ENCODE measurements around the gene PRDX5. TPM values are rescaled to one million over a fixed set of nuclear protein-coding genes. Genes with fewer than 3 reads are reported as not detected.

The PRDX5 gene
- total RNA-seq, 1 donor: 245 TPM

DNA sequence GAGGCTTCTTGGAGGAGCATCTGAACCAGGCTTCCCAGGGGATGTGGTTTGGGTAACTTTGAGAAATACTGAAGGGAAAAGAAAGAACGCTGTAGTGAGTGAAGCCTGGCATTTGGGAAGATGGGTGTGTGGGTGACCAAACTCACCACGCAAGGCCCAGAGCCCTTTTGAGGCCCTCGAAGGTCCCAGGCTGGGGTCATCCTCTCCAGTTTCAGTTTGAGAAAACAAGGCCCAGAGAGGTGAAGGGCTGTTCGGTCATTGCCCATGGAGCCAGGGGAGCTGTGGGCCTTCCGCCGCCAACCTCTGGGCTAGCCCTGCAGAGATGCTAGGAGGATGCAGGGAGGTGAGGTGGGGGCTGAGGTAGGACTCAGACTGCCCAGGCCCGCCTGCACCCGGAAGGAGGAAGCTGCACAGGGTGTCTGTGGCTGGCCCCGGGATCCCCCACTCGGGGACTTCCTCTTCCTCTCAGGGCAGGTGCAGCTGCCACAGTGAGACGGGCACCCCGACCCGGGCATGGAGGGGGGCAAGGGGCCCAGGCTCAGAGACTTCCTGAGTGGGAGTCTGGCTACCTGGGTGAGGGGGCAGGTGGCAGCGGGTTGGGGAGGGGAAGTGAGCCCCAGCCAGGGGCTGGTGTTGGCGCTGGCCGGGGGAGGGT, 22.0 kb downstream of the PRDX5 start, which contains the start of gene CCDC88B:
CCDC88B (plus strand) TSS at position 451 of the 655 bp plus-strand sequence; CDS start at position 514, 63 bp downstream.
- Histone ChIP-seq H3K4me2 (ENCODE audit: insufficient read depth, low read length) (no peak within 1 kb of the TSS), H3K27me3 (ENCODE audit: insufficient read depth, low read length) (no peaks in the 10 kb centered on the region), H3K4me3 (ENCODE audit: insufficient read depth, low read length) (no peak within 1 kb of the TSS), H3K27ac (ENCODE audit: low read depth, low read length) (no peak within 1 kb of the TSS), H3K4me1 (ENCODE audit: insufficient read depth, low read length) (peaks cover 11% of the 10 kb centered on the region), H2AFZ (ENCODE audit: low read length) (no peak within 1 kb of the TSS), H3K36me3 (ENCODE audit: insufficient read depth, low read length) (no peaks in the 10 kb centered on the region), H4K20me1 (ENCODE audit: insufficient read depth, low read length) (no peaks in the 10 kb centered on the region), H3K9me3 (ENCODE audit: low read depth, low read length) (no peaks in the 10 kb centered on the region), H3K79me2 (ENCODE audit: insufficient read depth, low read length) (no peaks in the 10 kb centered on the region)
- DNase-seq (ENCODE audit: insufficient read length, low spot score, missing footprints): peak; percentile 58
- TF ChIP-seq, protein P1, sequence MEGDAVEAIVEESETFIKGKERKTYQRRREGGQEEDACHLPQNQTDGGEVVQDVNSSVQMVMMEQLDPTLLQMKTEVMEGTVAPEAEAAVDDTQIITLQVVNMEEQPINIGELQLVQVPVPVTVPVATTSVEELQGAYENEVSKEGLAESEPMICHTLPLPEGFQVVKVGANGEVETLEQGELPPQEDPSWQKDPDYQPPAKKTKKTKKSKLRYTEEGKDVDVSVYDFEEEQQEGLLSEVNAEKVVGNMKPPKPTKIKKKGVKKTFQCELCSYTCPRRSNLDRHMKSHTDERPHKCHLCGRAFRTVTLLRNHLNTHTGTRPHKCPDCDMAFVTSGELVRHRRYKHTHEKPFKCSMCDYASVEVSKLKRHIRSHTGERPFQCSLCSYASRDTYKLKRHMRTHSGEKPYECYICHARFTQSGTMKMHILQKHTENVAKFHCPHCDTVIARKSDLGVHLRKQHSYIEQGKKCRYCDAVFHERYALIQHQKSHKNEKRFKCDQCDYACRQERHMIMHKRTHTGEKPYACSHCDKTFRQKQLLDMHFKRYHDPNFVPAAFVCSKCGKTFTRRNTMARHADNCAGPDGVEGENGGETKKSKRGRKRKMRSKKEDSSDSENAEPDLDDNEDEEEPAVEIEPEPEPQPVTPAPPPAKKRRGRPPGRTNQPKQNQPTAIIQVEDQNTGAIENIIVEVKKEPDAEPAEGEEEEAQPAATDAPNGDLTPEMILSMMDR (IDR thresholded peaks at IDR 0.05; ENCODE audit: extremely low read depth, low read depth, low read length): no peak

DNA sequence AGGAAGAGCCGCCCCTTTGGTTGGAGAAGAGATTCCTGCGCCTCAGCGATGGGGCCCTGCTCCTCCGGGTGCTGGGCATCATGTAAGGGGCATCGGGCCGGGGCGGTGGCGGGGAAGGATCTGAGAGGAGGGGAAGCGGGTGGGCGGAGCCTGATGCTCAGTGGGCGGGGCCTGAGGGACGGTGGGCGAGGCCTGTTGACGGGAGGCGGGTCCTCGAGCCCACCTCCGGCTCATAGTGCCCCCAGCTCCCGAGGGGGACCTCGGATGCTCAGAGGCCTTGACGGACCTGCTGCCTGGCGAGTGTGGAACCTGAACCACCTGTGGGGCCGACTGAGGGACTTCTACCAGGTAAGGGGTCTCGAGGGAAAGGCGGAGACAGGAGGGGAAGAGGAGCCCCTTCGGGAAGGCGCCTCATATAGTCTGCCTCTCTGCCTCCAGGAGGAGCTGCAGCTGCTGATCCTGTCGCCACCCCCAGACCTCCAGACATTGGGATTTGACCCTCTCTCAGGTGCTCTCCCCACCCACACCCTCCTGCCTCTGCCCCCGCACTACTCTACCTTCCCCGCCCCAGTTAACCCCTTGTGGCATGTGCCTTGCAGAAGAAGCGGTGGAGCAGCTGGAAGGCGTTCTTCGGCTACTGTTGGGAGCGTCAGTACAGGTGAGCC, 22.9 kb downstream of the PRDX5 start:
- H3K36me3 ChIP-seq (ENCODE audit: insufficient read depth, low read length): no peaks in the 10 kb centered on the region
- TF ChIP-seq, protein P1 (IDR thresholded peaks at IDR 0.05; ENCODE audit: extremely low read depth, low read depth, low read length): no peak
- peaks cover 3% of the 10 kb centered on the region for H3K4me1 ChIP-seq (ENCODE audit: insufficient read depth, low read length)
- H3K4me2 ChIP-seq (ENCODE audit: insufficient read depth, low read length): no peak overlapping the region
- no peaks in the 10 kb centered on the region for H3K27me3 ChIP-seq (ENCODE audit: insufficient read depth, low read length)
- peak; percentile 80 for DNase-seq (ENCODE audit: insufficient read length, low spot score, missing footprints)
- no peaks in the 10 kb centered on the region for H3K79me2 ChIP-seq (ENCODE audit: insufficient read depth, low read length)
- H4K20me1 ChIP-seq (ENCODE audit: insufficient read depth, low read length): no peaks in the 10 kb centered on the region
- H3K4me3 ChIP-seq (ENCODE audit: insufficient read depth, low read length): no peak overlapping the region
- no peaks in the 10 kb centered on the region for H3K9me3 ChIP-seq (ENCODE audit: low read depth, low read length)
- H3K27ac ChIP-seq (ENCODE audit: low read depth, low read length): no peak overlapping the region
- no peak overlapping the region for H2AFZ ChIP-seq (ENCODE audit: low read length)

DNA sequence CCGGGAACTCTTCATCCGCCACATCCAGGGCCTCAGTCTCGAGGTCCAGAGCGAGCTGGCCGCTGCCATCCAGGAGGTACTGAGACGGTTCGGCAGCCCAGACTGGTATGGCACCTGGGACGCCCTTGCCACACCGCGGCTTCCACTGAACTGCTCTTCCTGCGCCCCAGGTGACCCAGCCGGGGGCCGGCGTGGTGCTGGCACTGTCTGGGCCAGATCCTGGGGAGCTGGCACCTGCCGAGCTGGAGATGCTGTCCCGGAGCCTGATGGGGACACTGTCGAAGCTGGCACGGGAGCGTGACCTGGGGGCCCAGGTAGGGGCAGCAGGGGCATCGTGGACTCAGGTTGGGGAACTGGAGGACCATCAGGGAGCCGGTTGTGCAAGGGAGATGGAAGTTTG, 23.5 kb downstream of the PRDX5 start:
- no peak overlapping the region for H3K4me3 ChIP-seq (ENCODE audit: insufficient read depth, low read length)
- TF ChIP-seq, protein P1 (IDR thresholded peaks at IDR 0.05; ENCODE audit: extremely low read depth, low read depth, low read length): no peak
- no peaks in the 10 kb centered on the region for H4K20me1 ChIP-seq (ENCODE audit: insufficient read depth, low read length)
- H3K9me3 ChIP-seq (ENCODE audit: low read depth, low read length): no peaks in the 10 kb centered on the region
- DNase-seq (ENCODE audit: insufficient read length, low spot score, missing footprints): peak; percentile 85
- H3K27me3 ChIP-seq (ENCODE audit: insufficient read depth, low read length): no peaks in the 10 kb centered on the region
- no peak overlapping the region for H3K27ac ChIP-seq (ENCODE audit: low read depth, low read length)
- H2AFZ ChIP-seq (ENCODE audit: low read length): no peak overlapping the region
- peaks cover 3% of the 10 kb centered on the region for H3K4me1 ChIP-seq (ENCODE audit: insufficient read depth, low read length)
- H3K4me2 ChIP-seq (ENCODE audit: insufficient read depth, low read length): no peak overlapping the region
- H3K36me3 ChIP-seq (ENCODE audit: insufficient read depth, low read length): no peaks in the 10 kb centered on the region
- no peaks in the 10 kb centered on the region for H3K79me2 ChIP-seq (ENCODE audit: insufficient read depth, low read length)
